SK-N-SH (cell line): ENCODE results near the gene BACE2.

Source experiments
- CTCF ChIP-seq: fragments of 200-600 bp; sonication (generic); IDR thresholded peaks from 2 replicates; pipeline ENCODE4 v1.6.1; 2017; ENCODE audit warnings: antibody characterized with exemption, mild to moderate bottlenecking, moderate library complexity
- EZH2phosphoT487 ChIP-seq: fragments of 200-600 bp; sonication (generic); IDR thresholded peaks from 2 replicates; pipeline ENCODE4 v1.6.1; 2017; ENCODE audit warnings: low read depth, mixed run types, mild to moderate bottlenecking, antibody characterized with exemption, moderate library complexity, borderline replicate concordance
- MAX ChIP-seq: IDR thresholded peaks from 2 replicates; pipeline ENCODE4 v1.4.0; 2012; ENCODE audit warnings: low read depth
- SIN3A ChIP-seq: IDR thresholded peaks from 2 replicates; pipeline ENCODE4 v1.6.1; 2012; ENCODE audit warnings: low read depth, mild to moderate bottlenecking, low read length, moderate library complexity, borderline replicate concordance

GRCh38 chr21:41128981-41129380 lies 39.0 kb upstream of the BACE2 start:
- TF ChIP-seq SIN3A (no peak), CTCF (no peak), MAX (no peak), EZH2phosphoT487 (no peak)
